K562 (cell line): ENCODE data around the gene ARHGAP31. TPM values are rescaled to one million over a fixed set of nuclear protein-coding genes. Genes with fewer than 3 reads are reported as not detected.

Experiments used
- ATAC-seq: fragments of 200-7000 bp; cut with Tn5 transposase; 3 replicates; pipeline ENCODE4 v1.9.1; 2020; ENCODE audit warnings: moderate library complexity
- BruUV-seq: library from RNA; stranded (reverse); fragments of 400-500 nt; replicated peaks from 2 replicates; lab custom pipeline; 2021; lab: Mats Ljungman, UMichigan
- CTCF ChIA-PET: fragments of 300-600 bp; formaldehyde crosslinking; extraction: SDS; loops from one replicate; lab custom pipeline; 2021; ENCODE audit warnings: low intra/inter-chr PET ratio; lab: Yijun Ruan, JAX
- POLR2A ChIA-PET: fragments of 300-600, 350-650 bp; sonication (Branson Sonifier 250); formaldehyde crosslinking; extraction: SDS; loops from one replicate; lab custom pipeline; 2021; ENCODE audit warnings: antibody characterized with exemption, inconsistent platforms; lab: Yijun Ruan, JAX
- DNase-seq, 4 experiments: peaks; one replicate each; pipeline versions ENCODE4 v3.0.0 to v3.0.0-alpha.2; 2011 to 2018; ENCODE audit warnings: low spot score in 3 of 4, mixed read lengths in 3 of 4; ENCODE audit errors: extremely low read depth in 1 of 4
- FAIRE-seq: peaks from 2 replicates; lab custom pipeline; 2011; peaks lifted over from hg19 to GRCh38; lab: Jason Lieb, UNC
- H2AFZ ChIP-seq: 2 replicates; pipeline ENCODE4 v1.6.0; 2011; ENCODE audit warnings: low read depth, low read length, control low read depth, inconsistent platforms
- H3K27ac ChIP-seq: fragments of 200-600 bp; 3 replicates; pipeline ENCODE4 v1.8.0; 2011; ENCODE audit warnings: low read depth, mild to moderate bottlenecking, control low read depth, inconsistent platforms, low read length, moderate library complexity, mixed read lengths; ENCODE audit errors: extremely low read depth
- H3K27me3 ChIP-seq, 2 experiments: fragments of 300-600 bp in 1 of 2; 2 replicates in 1 of 2; 3 replicates in 1 of 2; pipeline versions ENCODE4 v1.6.0 to v1.8.0; 2011; ENCODE audit warnings: inconsistent platforms in 2 of 2, low read length in 2 of 2, mild to moderate bottlenecking in 1 of 2, mixed read lengths in 1 of 2, moderate library complexity in 1 of 2; ENCODE audit not compliant: control insufficient read depth in 2 of 2, insufficient read depth in 2 of 2
- H3K36me3 ChIP-seq: fragments of 300-600 bp; 3 replicates; pipeline ENCODE4 v1.8.0; 2011; ENCODE audit warnings: mild to moderate bottlenecking, low read length, inconsistent platforms; ENCODE audit not compliant: control insufficient read depth, insufficient read depth
- H3K4me1 ChIP-seq, 2 experiments: fragments of 200-600 bp in 1 of 2; replicated peaks in 1 of 2; 2 replicates in 1 of 2; 3 replicates in 1 of 2; pipeline versions ENCODE4 v1.5.1 to v1.8.0; 2011; ENCODE audit warnings: inconsistent platforms in 2 of 2, low read length in 2 of 2, mild to moderate bottlenecking in 1 of 2, mixed read lengths in 1 of 2, moderate library complexity in 1 of 2; ENCODE audit not compliant: control insufficient read depth in 2 of 2, insufficient read depth in 2 of 2
- H3K4me2 ChIP-seq: 2 replicates; pipeline ENCODE4 v1.6.1; 2011; ENCODE audit warnings: low read length, control low read depth, inconsistent platforms, mixed read lengths; ENCODE audit not compliant: insufficient read depth
- H3K4me3 ChIP-seq: fragments of 200-600 bp; sonication (generic), shearing (Covaris generic); 2 replicates; pipeline ENCODE4 v1.5.1; 2016; ENCODE audit warnings: control low read depth, inconsistent platforms
- H3K79me2 ChIP-seq: fragments of 200-600 bp; 3 replicates; pipeline ENCODE4 v1.8.0; 2011; ENCODE audit warnings: low read length, inconsistent platforms; ENCODE audit not compliant: control insufficient read depth, insufficient read depth
- H3K9ac ChIP-seq, 2 experiments: 2 replicates each; pipeline versions ENCODE4 v1.6.0 to v1.6.1; 2011; ENCODE audit warnings: low read depth in 2 of 2, low read length in 2 of 2, control low read depth in 1 of 2, inconsistent platforms in 1 of 2, mild to moderate bottlenecking in 1 of 2, mixed read lengths in 1 of 2; ENCODE audit not compliant: insufficient read depth in 1 of 2
- H3K9me1 ChIP-seq: one replicate; pipeline ENCODE4 v1.6.0; 2011; ENCODE audit warnings: inconsistent platforms, mild to moderate bottlenecking, low read length, moderate library complexity; ENCODE audit not compliant: control insufficient read depth, insufficient read depth
- H3K9me3 ChIP-seq: replicated peaks from 2 replicates; pipeline ENCODE4 v1.5.1; 2011; ENCODE audit warnings: low read depth, low read length, inconsistent platforms; ENCODE audit not compliant: control insufficient read depth, insufficient read depth
- H4K20me1 ChIP-seq: replicated peaks from 2 replicates; pipeline ENCODE4 v1.6.1; 2011; ENCODE audit warnings: low read length, inconsistent platforms, mixed read lengths; ENCODE audit not compliant: control insufficient read depth, insufficient read depth
- ILK ChIP-seq: fragments of 450-650 bp; IDR thresholded peaks from 2 replicates; pipeline ENCODE4 v1.6.1; 2016; ENCODE audit warnings: missing genetic modification characterization, low read depth, mild to moderate bottlenecking, missing compliant biosample characterization, moderate library complexity, borderline replicate concordance
- NR4A1 ChIP-seq, 2 experiments: fragments of 250-450 bp in 1 of 2; fragments of 450-650 bp in 1 of 2; sonication (Bioruptor Pico) in 1 of 2; IDR thresholded peaks; 2 replicates each; pipeline versions ENCODE4 v1.4.0 to v1.6.1; 2016 to 2020; ENCODE audit warnings: mild to moderate bottlenecking in 2 of 2, missing compliant biosample characterization in 1 of 2, missing genetic modification characterization in 1 of 2, moderate library complexity in 1 of 2
- PYGO2 ChIP-seq: fragments of 450-650 bp; IDR thresholded peaks from 2 replicates; pipeline ENCODE4 v1.6.1; 2016; ENCODE audit warnings: mild to moderate bottlenecking, missing genetic modification characterization, moderate library complexity, missing compliant biosample characterization
- RNF219 ChIP-seq: fragments of 250-450 bp; sonication (Bioruptor Pico); IDR thresholded peaks from 2 replicates; pipeline ENCODE4 v1.5.0; 2022; ENCODE audit warnings: mild to moderate bottlenecking
- ZBTB40 ChIP-seq, 2 experiments: fragments of 450-650 bp in 1 of 2; sonication (generic) in 1 of 2; formaldehyde crosslinking in 1 of 2; IDR thresholded peaks; 2 replicates each; pipeline versions ENCODE4 v1.7.1 to v1.9.0; 2016 to 2022; ENCODE audit warnings: inconsistent platforms in 1 of 2, mild to moderate bottlenecking in 1 of 2, missing genetic modification reagents in 1 of 2
- ZNF24 ChIP-seq: fragments of 450-650 bp; IDR thresholded peaks from 2 replicates; pipeline ENCODE4 v1.6.1; 2016
- WGBS: fragments of 100-300 bp; shearing (Covaris generic); methylation state at CpG from one replicate; pipeline ENCODE4 v1.1.6; 2016; ENCODE audit warnings: low coverage, mixed read lengths; ENCODE audit not compliant: insufficient coverage; ENCODE audit errors: missing lambda C conversion rate; 5-methylcytosine and 5-hydroxymethylcytosine counted together
- in situ Hi-C: fragments of 300-500 bp; cut with MboI; formaldehyde crosslinking; loops from 4 replicates; pipeline ENCODE4 v1.15.0; 2018; ENCODE audit warnings: inconsistent platforms, mixed read lengths
- intact Hi-C: fragments of 100-400 bp; cut with micrococcal nuclease; formaldehyde crosslinking; loops from 2 replicates; pipeline ENCODE4 v1.14.2; 2022
- polyA plus RNA-seq, 8 experiments: library from polyadenylated mRNA; depleted of rRNA in 4 of 8; stranded (reverse) in 5 of 8; unstranded in 3 of 8; fragments of >200 nt; fragmentation: Nextera tagmentation in 2 of 8; fragmentation: Illumina TruSeq in 1 of 8; extraction: Ambion mirVana in 2 of 8; extraction: Trizol in 1 of 8; gene quantifications; 2 replicates each; pipeline versions ENCODE4 v1.2.1 to v1.2.3, GENCODE V29; 2011 to 2014; ENCODE audit warnings: inconsistent platforms in 1 of 8, missing spikeins in 1 of 8
- total RNA-seq, 7 experiments: library from RNA; depleted of rRNA in 6 of 7; stranded (reverse); fragments of >200 nt in 6 of 7; fragmentation: Illumina TruSeq in 2 of 7; extraction: Trizol in 2 of 7; gene quantifications; 2 replicates each; pipeline versions ENCODE4 v1.2.1 to v1.2.3, GENCODE V29; 2011 to 2021; ENCODE audit warnings: low replicate concordance in 1 of 7

The ARHGAP31 gene
- total and polyA plus RNA-seq, 9 of the 15 experiments (the other 6 are each of a cell fraction or from before 2014, with no cell fraction given): under 0.01 to 0.13 (median 0.06) TPM; not detected in 5

- no TSS peak for BruUV-seq
- Histone ChIP-seq H3K79me2 (no peaks in the 10 kb centered on the region), H3K9ac (no peak overlapping the region), H3K9me3 (no peaks in the 10 kb centered on the region), H3K9me1 (no peaks in the 10 kb centered on the region), H3K36me3 (no peaks in the 10 kb centered on the region), H3K27me3 (peaks cover 2 to 10% of the 10 kb centered on the region in 2 experiments; a peak in 3 of 5 replicates), H3K4me1 (no peaks in the 10 kb centered on the region), H3K4me3 (no peak overlapping the region), H4K20me1 (no peaks in the 10 kb centered on the region), H2AFZ (no peak overlapping the region), H3K4me2 (no peak overlapping the region), H3K27ac (no peak overlapping the region)
- in situ Hi-C loops (no loop called here), intact Hi-C loops (no loop called here)
- WGBS: 0% methylated on average over 2 of the region's 3 CpGs
- POLR2A ChIA-PET: interaction anchor here (0.9 kb wide), 1 partner anchor 9 kb away, joined by 3 read pairs; no protein-coding TSS in a partner anchor
- DNase-seq (no peak), FAIRE-seq (no peak), ATAC-seq (no peak)
- CTCF ChIA-PET: no interaction called here
- TF ChIP-seq PYGO2 (tag): no peak
- no peak for TF ChIP-seq NR4A1 (CRISPR knock-in tag; IDR thresholded peaks at IDR 0.05)
- no peak for TF ChIP-seq NR4A1 (tag; IDR thresholded peaks at IDR 0.05)
- no peak for TF ChIP-seq ZNF24
- TF ChIP-seq ZBTB40 (IDR thresholded peaks at IDR 0.05): no peak
- TF ChIP-seq ZBTB40 (CRISPR knock-in tag; IDR thresholded peaks at IDR 0.05): no peak
- no peak for TF ChIP-seq RNF219 (CRISPR knock-in tag)
- no peak for TF ChIP-seq ILK
These were observed 7.5 kb downstream of the ARHGAP31 start for GRCh38 chr3:119301662-119302061.
